NCI-H2227 (cell line): ENCODE data around the gene ODAD3.
"Not testable (repeated sequence)": the region's sequence is repeated elsewhere in the genome, so short reads cannot be mapped to it uniquely, and the experiment has no call there.

Experiments used
- DNase-seq: peaks from one replicate; lab custom pipeline; 2025; ENCODE audit not compliant: unreplicated experiment; lab: John Stamatoyannopoulos, UW

The ODAD3 gene

DNA sequence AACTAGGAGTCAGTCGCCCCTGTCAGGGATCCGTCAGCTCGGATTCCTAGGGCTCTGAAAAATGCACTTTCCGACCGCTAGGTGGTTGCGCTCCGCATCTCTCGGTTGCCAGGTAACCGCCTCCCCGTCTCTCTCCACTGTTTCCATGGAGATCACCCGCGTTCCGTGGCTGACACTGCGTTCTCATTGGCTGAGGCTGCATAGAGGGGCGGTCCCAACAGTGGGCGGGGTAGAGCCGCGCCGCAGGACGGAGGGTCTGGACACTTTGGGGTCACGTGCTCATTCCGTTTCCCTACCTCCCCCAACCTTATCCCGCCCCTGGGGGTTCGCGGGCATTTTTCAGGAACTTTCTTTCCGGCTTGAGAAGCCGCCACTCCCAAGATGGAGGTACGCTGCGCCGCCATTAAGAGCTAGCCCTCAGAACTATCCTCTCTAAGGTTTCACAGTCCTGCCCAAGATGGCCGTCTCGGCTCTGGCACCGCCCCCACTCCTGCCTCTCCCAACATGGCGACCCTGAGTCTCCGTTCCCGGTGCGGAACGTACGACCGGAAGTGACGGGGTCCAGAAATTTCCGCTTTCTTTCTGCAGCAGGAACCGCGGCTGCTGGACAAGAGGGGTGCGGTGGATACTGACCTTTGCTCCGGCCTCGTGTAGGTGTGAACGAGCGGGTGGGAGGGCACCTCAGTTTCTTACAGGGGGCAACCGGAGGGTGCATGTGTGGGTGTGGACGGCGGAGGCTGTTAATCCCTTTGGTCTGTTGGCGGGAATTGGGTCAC, at the start of gene ODAD3, which contains the start of gene PRKCSH:
Gene ODAD3 (minus strand): TSS at position 65 of the 776 bp plus-strand sequence. CDS start 105 bp downstream, outside the sequence.
Gene PRKCSH (plus strand): TSS at position 579 of the 776 bp plus-strand sequence. CDS start 483 bp downstream, outside the sequence.
- DNase-seq, result peak; percentile 98

DNA sequence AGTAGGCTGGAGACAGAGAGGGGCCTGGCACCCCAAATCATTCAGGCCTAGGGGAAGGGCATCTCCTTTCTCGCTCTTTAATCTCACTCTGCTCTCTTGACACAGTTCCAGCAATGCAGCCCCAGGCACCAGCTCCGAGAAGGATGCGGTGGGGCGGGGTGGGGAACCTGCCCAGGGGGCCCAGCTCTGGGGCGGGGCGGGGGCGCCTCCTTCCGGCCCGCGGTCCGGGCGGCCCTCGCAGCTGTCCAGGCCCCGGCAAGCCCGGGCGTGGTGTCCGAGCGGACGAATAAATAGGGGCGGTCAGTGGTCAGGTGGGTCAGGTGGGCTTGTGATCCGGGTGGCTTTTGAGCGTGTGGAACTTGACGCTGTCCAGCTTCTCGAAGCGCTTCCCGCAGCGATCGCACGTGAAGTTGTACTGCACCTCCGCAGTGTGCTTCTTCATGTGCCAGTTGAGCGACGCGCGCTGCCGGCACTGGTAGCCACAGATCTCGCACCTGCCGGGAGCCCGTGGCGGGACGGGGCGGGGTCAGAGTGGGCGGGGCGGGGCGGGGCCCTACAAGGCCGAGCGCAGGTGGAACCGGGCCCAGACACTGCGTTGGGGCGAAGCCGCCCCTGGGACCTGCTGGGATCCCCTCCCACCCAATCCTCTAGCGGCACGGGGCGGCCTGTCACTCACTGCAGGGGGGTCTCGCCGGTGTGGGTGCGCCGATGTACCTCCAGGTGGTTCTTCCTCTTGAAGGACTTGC, 48.6 kb upstream of the ODAD3 start:
- DNase-seq, result no peak

GRCh38 chr19:11482384-11483050, 47.6 kb upstream of the ODAD3 start:
- DNase-seq, result peak; percentile 91

DNA sequence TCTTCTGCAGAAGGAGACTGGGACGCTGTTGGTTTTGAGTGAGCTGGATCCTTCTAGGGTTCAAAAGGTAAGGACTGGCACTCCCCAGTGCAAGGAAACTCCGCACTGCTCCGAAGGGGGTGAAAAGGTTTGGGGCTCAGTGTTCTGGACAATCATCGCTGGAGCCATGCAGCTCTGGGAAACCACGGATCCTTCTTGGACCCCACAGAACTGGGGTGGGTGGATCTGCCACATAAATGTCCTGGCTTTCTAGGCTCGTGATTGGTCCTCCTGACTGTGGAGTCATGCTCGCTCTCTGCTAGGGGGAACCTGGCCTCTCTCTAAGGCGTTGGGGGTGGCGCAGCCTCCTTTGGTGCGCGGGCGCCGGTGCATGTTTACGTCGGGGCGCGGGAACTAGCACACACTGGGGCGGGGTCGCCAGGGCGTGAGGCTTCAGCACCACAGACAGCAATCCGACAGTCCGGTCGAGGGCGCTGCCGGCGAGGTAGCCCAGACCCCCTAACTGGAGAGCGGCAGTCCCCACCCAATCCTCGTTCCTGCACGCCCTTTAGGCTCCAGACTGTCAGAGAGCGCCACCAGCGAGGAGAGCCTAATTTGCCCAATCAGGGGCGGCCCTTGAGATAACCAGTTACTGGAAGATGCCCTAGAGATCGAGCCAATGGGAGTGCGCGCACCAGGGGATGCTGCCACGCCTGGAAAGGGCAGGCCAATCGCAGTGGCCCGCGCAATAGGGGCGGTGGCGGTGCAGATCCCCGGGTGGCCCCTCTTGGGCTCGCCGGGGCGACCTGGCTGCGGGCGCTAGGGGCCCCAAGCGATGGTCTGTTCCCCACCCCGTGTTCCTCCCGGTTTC, 46.8 kb upstream of the ODAD3 start:
- DNase-seq, result peak; percentile 94

- peak; percentile 83 for DNase-seq
Measured at GRCh38 chr19:11480715-11481533, 46.0 kb upstream of the ODAD3 start, which contains the start of gene ELAVL3. Gene ELAVL3, minus strand, starts transcription at chr19:11481046. Its CDS starts 438 bp downstream, at chr19:11480608.

GRCh38 chr19:11479898-11480714, 45.2 kb upstream of the ODAD3 start:
- DNase-seq, result peak; percentile 73

- peak; percentile 90 for DNase-seq
Measured at GRCh38 chr19:11479090-11479897, 44.4 kb upstream of the ODAD3 start.

GRCh38 chr19:11478167-11479089, 43.5 kb upstream of the ODAD3 start:
- DNase-seq, result no peak

- DNase-seq, result no peak
Measured at GRCh38 chr19:11475861-11476260, 40.9 kb upstream of the ODAD3 start.

GRCh38 chr19:11475343-11475742, 40.4 kb upstream of the ODAD3 start:
- not testable (repeated sequence) for DNase-seq

- DNase-seq, result no peak
Measured at GRCh38 chr19:11473725-11474124, 38.8 kb upstream of the ODAD3 start.

DNA sequence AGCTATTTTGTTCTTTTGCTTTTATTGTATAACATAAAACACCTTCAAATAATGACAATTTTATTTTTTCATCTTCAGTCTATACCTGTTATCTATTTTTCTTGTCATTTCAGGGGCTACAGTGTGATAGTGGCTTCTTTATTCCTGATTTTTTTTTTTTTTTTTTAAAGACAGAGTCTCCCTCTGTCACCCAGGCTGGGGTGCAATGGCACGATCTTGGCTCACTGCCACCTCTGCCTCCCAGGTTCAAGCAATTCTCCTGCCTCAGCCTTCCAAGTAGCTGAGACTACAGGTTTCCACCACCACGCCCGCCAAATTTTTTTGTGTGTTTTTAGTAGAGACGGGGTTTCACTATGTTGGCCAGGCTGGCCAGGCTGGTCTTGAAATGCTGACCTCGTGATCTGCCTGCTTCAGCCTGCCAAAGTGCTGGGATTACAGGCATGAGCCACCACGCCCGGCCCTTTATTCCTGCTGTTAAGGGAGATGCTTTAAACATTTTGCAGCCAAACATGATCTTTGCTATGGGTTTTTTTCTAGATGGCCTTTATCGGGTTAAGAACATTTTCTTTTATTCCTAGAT, 33.4 kb upstream of the ODAD3 start:
- not testable (repeated sequence) for DNase-seq

GRCh38 chr19:11465600-11465999, 30.7 kb upstream of the ODAD3 start:
- DNase-seq, result no peak

DNA sequence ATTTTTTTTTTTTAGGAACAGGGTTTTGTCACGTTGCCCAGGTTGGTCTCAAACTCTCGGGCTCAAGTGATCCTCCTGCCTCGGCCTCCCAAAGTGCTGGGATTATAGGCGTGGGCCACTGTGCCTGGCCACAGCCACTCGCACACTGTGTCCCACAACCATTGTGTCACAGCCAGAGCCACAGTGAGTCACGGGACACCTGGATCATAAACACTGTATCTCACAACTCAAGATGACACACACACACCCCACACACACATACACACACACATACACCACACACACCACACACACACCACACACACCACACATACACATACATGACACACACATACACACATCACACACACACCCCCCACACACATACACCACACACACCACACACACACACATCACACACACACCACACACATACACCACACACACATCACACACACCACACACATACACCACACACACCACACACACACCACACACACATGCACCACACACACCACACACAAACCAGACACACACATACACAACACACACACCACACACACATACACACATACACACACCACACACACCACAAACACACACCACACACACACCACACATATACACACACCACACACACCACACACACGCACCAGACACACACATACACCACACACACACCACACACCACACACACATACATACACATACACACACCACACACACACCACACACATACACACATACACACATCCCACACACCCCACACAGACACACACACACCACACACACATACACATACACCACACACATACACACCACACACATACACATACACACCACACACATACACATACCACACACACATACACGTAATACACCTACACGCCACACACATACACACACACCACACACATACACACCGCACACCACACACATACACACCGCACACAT, 29.7 kb upstream of the ODAD3 start:
- no peak for DNase-seq

GRCh38 chr19:11463391-11463790, 28.5 kb upstream of the ODAD3 start:
- no peak for DNase-seq
